ENCODE measurements around the gene RAPGEF5.

GRCh38 chr7:22378199-22378980, 21.4 kb upstream of the RAPGEF5 start:
- TF ChIP-seq CTCF (conservative IDR thresholded peaks at IDR 0.05) (no peak), ZFX (IDR thresholded peaks at IDR 0.05) (no peak)

Data from C4-2B (cell line).